Erythroblast (primary cell): ENCODE measurements around the gene ARL15.

Source experiments
- GATA1 ChIP-seq: IDR thresholded peaks from 2 replicates; pipeline ENCODE4 v1.6.1; 2011; ENCODE audit warnings: low read depth, mild to moderate bottlenecking, control low read depth, low read length, moderate library complexity
- POLR2A ChIP-seq: IDR thresholded peaks from 2 replicates; pipeline ENCODE4 v1.6.1; 2011; ENCODE audit warnings: mild to moderate bottlenecking, low read length

GRCh38 chr5:54001976-54002775 lies 308.2 kb downstream of the ARL15 start:
- TF ChIP-seq POLR2A (no peak), GATA1 (no peak)
